ENCODE data around the gene NELFCD. TPM values are rescaled to one million over a fixed set of nuclear protein-coding genes. Genes with fewer than 3 reads are reported as not detected.

The NELFCD gene
- total RNA-seq, 3 donors from 2014 or later = 50.1 to 78.7 (median 77.7) TPM

DNA sequence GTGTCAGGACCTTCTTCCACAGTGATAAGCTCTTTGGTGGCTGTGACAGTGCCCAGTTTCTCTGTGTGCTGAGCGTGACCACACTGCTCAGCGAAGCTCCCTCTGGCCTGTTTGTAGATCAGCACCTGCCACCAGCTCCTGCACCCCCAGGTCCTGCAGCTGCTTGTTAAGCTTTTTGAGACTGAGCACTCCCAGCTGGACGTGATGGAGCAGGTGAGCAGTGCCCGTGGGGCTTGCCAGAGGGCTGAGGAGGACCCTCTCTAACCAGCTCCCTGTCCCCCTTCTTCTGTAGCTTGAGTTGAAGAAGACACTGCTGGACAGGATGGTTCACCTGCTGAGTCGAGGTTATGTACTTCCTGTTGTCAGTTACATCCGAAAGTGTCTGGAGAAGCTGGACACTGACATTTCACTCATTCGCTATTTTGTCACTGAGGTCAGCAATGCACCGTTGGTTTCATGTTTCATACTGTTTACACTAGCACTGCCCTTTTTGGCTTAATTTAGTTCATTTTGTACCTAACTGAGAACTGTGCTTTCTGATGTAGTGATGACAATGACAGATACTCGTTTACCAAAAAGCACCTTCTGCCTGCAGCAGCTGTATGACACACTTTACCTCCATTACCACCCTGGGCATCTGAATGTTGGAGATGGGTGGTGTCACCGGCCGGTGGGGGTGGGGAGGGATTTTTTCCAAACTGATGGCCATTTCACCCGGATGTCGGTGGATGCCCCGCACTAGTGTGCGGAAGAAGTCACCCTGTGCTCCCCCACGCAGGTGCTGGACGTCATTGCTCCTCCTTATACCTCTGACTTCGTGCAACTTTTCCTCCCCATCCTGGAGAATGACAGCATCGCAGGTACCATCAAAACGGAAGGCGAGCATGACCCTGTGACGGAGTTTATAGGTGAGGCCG lies 12.5 kb downstream of the NELFCD start:
- no peak overlapping the region for H3K4me3 ChIP-seq
- H3K4me1 ChIP-seq = no peaks in the 10 kb centered on the region
- H3K9me3 ChIP-seq = no peaks in the 10 kb centered on the region
- intact Hi-C loops (cut with DNase I; ENCODE audit: low total_unique reads) = no loop called here
- peaks cover 25% of the 10 kb centered on the region for H3K36me3 ChIP-seq
- H3K27me3 ChIP-seq = no peaks in the 10 kb centered on the region
- DNase-seq (ENCODE audit: low spot score in 2 of 2) = no peak
- TF ChIP-seq POLR2A (IDR thresholded peaks at IDR 0.05) = no peak
- no peak for TF ChIP-seq POLR2AphosphoS5 (IDR thresholded peaks at IDR 0.05)
- TF ChIP-seq, protein P1, sequence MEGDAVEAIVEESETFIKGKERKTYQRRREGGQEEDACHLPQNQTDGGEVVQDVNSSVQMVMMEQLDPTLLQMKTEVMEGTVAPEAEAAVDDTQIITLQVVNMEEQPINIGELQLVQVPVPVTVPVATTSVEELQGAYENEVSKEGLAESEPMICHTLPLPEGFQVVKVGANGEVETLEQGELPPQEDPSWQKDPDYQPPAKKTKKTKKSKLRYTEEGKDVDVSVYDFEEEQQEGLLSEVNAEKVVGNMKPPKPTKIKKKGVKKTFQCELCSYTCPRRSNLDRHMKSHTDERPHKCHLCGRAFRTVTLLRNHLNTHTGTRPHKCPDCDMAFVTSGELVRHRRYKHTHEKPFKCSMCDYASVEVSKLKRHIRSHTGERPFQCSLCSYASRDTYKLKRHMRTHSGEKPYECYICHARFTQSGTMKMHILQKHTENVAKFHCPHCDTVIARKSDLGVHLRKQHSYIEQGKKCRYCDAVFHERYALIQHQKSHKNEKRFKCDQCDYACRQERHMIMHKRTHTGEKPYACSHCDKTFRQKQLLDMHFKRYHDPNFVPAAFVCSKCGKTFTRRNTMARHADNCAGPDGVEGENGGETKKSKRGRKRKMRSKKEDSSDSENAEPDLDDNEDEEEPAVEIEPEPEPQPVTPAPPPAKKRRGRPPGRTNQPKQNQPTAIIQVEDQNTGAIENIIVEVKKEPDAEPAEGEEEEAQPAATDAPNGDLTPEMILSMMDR (IDR thresholded peaks at IDR 0.05) = no peak
- no peak overlapping the region for H3K27ac ChIP-seq

DNA sequence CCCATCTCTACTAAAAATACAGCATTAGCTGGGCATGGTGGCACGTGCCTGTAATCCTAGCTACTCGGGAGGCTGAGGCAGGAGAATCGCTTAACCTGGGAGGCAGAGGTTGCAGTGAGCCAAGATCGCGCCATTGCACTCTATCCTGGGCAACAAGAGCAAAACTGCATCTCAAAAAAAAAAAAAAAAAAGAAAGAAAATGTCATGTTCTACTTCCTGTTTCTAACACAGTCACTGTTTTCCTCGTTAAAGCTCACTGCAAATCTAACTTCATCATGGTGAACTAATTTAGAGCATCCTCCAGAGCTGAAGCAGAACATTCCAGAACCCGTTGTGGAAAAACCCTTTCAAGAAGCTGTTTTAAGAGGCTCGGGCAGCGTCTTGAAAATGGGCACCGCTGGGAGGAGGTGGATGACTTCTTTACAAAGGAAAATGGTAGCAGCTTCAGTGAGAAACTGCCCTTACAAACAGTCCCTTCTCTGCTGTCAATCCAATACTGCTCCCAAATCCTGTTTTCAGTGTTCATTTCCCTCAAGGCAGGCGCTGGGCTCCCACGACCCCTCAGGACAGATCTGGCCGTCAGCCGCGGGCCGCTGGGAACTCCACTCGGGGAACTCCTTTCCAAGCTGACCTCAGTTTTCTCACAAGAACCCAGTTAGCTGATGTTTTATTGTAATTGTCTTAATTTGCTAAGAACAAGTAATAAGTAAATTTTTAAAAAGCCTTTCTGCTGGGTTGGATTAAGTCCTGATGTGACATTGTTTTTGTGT lies 13.5 kb downstream of the NELFCD start:
- Histone ChIP-seq H3K4me3 (no peak overlapping the region), H3K27ac (no peak overlapping the region), H3K4me1 (no peaks in the 10 kb centered on the region), H3K27me3 (no peaks in the 10 kb centered on the region), H3K36me3 (peaks cover 25% of the 10 kb centered on the region), H3K9me3 (no peaks in the 10 kb centered on the region)
- no peak for DNase-seq (ENCODE audit: low spot score in 2 of 2)
- intact Hi-C loops (cut with DNase I; ENCODE audit: low total_unique reads) = no loop called here
- TF ChIP-seq POLR2A (IDR thresholded peaks at IDR 0.05) = no peak
- no peak for TF ChIP-seq POLR2AphosphoS5 (IDR thresholded peaks at IDR 0.05)
- TF ChIP-seq, protein P1 (IDR thresholded peaks at IDR 0.05) = no peak

DNA sequence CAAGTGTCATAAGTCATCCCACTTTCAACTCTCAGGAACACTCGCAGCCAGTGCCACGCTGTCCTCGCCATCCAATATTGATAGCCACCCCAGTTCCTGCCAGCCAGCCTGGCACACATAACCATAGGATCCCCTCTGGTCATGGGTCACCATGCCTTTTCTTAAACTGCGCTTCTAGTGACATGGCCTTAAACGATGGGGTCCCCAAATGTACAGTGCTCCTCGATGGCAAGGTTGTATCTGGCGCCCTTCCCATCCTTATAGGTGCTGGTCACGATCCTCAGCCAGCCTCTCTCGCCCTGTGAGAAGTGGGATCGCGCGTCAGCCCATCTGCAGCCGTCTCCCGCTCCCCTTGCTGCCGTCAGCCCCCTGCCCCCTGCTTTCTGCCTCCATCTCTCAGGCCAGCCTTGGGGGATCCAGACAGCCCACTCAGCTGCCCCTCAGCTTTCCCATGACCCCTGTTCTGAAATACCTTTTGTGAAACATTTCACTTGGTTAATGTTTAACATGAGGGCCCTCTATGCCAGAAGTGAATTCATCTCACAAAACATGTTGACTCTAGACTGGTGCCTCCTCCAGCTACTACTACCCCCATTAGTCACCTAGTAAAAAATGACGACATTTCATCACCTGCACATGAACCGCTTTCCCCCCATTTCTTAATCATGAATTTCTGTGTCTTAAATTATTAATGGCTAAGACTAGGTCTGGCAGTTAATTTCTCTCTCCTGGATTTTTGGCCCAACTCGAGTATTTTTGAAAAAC lies 14.6 kb downstream of the NELFCD start:
- H3K36me3 ChIP-seq = peaks cover 24% of the 10 kb centered on the region
- DNase-seq (ENCODE audit: low spot score in 2 of 2) = no peak
- TF ChIP-seq, protein P1 (IDR thresholded peaks at IDR 0.05) = no peak
- TF ChIP-seq POLR2AphosphoS5 (IDR thresholded peaks at IDR 0.05) = no peak
- no peak for TF ChIP-seq POLR2A (IDR thresholded peaks at IDR 0.05)
- H3K4me1 ChIP-seq = no peaks in the 10 kb centered on the region
- no peaks in the 10 kb centered on the region for H3K9me3 ChIP-seq
- no peaks in the 10 kb centered on the region for H3K27me3 ChIP-seq
- intact Hi-C loops (cut with DNase I; ENCODE audit: low total_unique reads) = no loop called here
- H3K4me3 ChIP-seq = no peak overlapping the region
- H3K27ac ChIP-seq = no peak overlapping the region

DNA sequence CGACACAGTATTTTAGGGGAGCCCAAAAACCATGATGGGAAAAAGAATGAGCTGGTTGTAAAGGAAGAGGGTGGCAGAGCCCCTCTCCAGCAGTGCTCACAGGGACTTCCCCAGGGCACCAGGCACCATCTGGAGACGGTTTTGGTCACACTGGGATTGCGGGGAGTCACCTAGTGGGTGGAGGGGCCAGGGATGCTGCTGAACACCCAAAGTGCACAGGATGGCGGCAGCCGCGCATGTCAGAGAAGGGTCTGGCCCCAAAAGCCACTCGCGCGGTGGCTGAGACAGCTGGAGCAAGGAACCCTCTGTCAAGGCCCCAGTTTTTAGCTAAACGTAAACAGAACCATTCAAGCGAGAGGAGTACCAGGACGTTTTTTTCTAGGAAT lies 15.2 kb downstream of the NELFCD start:
- Histone ChIP-seq H3K4me3 (no peak overlapping the region), H3K27me3 (no peaks in the 10 kb centered on the region), H3K27ac (no peak overlapping the region), H3K9me3 (no peaks in the 10 kb centered on the region), H3K36me3 (peaks cover 19% of the 10 kb centered on the region), H3K4me1 (no peaks in the 10 kb centered on the region)
- DNase-seq (ENCODE audit: low spot score in 2 of 2) = no peak
- intact Hi-C loops (cut with DNase I; ENCODE audit: low total_unique reads) = no loop called here
- TF ChIP-seq POLR2A (IDR thresholded peaks at IDR 0.05) (no peak), POLR2AphosphoS5 (IDR thresholded peaks at IDR 0.05) (no peak)
- TF ChIP-seq, protein P1 (IDR thresholded peaks at IDR 0.05) = no peak
